Astrocyte (in vitro differentiated cells and primary cell): Measurements from ENCODE around the gene SAE1. TPM values are rescaled to one million over a fixed set of nuclear protein-coding genes. Genes with fewer than 3 reads are reported as not detected.

ENCODE experiments used
- DNase-seq: peaks from one replicate; pipeline ENCODE4 v3.0.0-alpha.2; 2010; ENCODE audit warnings: low read depth
- FAIRE-seq: peaks from 2 replicates; lab custom pipeline; 2011; peaks lifted over from hg19 to GRCh38; lab: Jason Lieb, UNC
- H2AFZ ChIP-seq: 2 replicates; pipeline ENCODE4 v1.6.0; 2012; ENCODE audit warnings: low read depth, low read length, inconsistent platforms
- H3K27ac ChIP-seq: 2 replicates; pipeline ENCODE4 v1.5.1; 2011; ENCODE audit warnings: low read depth, low read length, inconsistent platforms
- H3K27me3 ChIP-seq: 2 replicates; pipeline ENCODE4 v1.6.0; 2011; ENCODE audit warnings: low read length, inconsistent platforms; ENCODE audit not compliant: insufficient read depth
- H3K36me3 ChIP-seq: 2 replicates; pipeline ENCODE4 v1.5.1; 2011; ENCODE audit warnings: low read length, inconsistent platforms; ENCODE audit not compliant: insufficient read depth
- H3K4me1 ChIP-seq: 2 replicates; pipeline ENCODE4 v1.5.1; 2011; ENCODE audit warnings: low read length, inconsistent platforms; ENCODE audit not compliant: insufficient read depth
- H3K4me2 ChIP-seq: 2 replicates; pipeline ENCODE4 v1.6.0; 2012; ENCODE audit warnings: low read length, inconsistent platforms
- H3K4me3 ChIP-seq: 2 replicates; pipeline ENCODE4 v1.5.1; 2011; ENCODE audit warnings: low read depth, mild to moderate bottlenecking, low read length, inconsistent platforms; ENCODE audit not compliant: insufficient read depth
- H3K79me2 ChIP-seq: 2 replicates; pipeline ENCODE4 v1.6.0; 2012; ENCODE audit warnings: mild to moderate bottlenecking, low read length, inconsistent platforms; ENCODE audit not compliant: insufficient read depth
- H3K9ac ChIP-seq: 2 replicates; pipeline ENCODE4 v1.6.0; 2012; ENCODE audit warnings: mild to moderate bottlenecking, low read length, inconsistent platforms
- H3K9me3 ChIP-seq: 2 replicates; pipeline ENCODE4 v1.5.1; 2012; ENCODE audit warnings: low read depth, mild to moderate bottlenecking, low read length, inconsistent platforms; ENCODE audit not compliant: insufficient read depth
- H4K20me1 ChIP-seq: 2 replicates; pipeline ENCODE4 v1.6.0; 2012; ENCODE audit warnings: low read length, inconsistent platforms; ENCODE audit not compliant: insufficient read depth
- H3K27ac Mint-ChIP-seq: one replicate; pipeline ENCODE4 v1.8.0; 2021; ENCODE audit warnings: mild to moderate bottlenecking, mixed read lengths; ENCODE audit not compliant: unreplicated experiment
- H3K27me3 Mint-ChIP-seq: one replicate; pipeline ENCODE4 v1.8.0; 2021; ENCODE audit warnings: low read depth, mixed read lengths; ENCODE audit not compliant: unreplicated experiment
- H3K36me3 Mint-ChIP-seq: one replicate; pipeline ENCODE4 v1.8.0; 2021; ENCODE audit warnings: low read depth, mixed read lengths; ENCODE audit not compliant: unreplicated experiment
- H3K4me1 Mint-ChIP-seq: one replicate; pipeline ENCODE4 v1.8.0; 2021; ENCODE audit warnings: low read depth, mixed read lengths; ENCODE audit not compliant: unreplicated experiment
- H3K4me3 Mint-ChIP-seq: one replicate; pipeline ENCODE4 v1.8.0; 2021; ENCODE audit warnings: mild to moderate bottlenecking, moderate library complexity, mixed read lengths; ENCODE audit not compliant: unreplicated experiment
- H3K9me3 Mint-ChIP-seq: one replicate; pipeline ENCODE4 v1.8.0; 2021; ENCODE audit warnings: mild to moderate bottlenecking, mixed read lengths; ENCODE audit not compliant: unreplicated experiment
- CTCF ChIP-seq: IDR thresholded peaks from 2 replicates; pipeline ENCODE4 v1.5.1; 2011; ENCODE audit warnings: low read depth, mild to moderate bottlenecking, inconsistent platforms, low read length, moderate library complexity; ENCODE audit not compliant: insufficient read depth
- EZH2 ChIP-seq: IDR thresholded peaks from 2 replicates; pipeline ENCODE4 v1.6.1; 2012; ENCODE audit warnings: mild to moderate bottlenecking, low read length, inconsistent platforms; ENCODE audit not compliant: insufficient read depth
- total RNA-seq: library from RNA; stranded (reverse); gene quantifications from 2 replicates; pipeline ENCODE4 v1.2.1, GENCODE V29; 2021

SAE1 gene
- total RNA-seq, 1 donor from 2014 or later = 133 TPM

- Mint-ChIP-seq H3K9me3 (no peaks in the 10 kb centered on the region), H3K36me3 (peaks cover 16% of the 10 kb centered on the region), H3K4me3 (peak overlapping the region; percentile 27), H3K27me3 (no peaks in the 10 kb centered on the region), H3K27ac (peak overlapping the region; percentile 90), H3K4me1 (peaks cover 29% of the 10 kb centered on the region)
- H3K9me3 ChIP-seq = no peaks in the 10 kb centered on the region
- peak overlapping the region; percentile 81 for H3K27ac ChIP-seq
- peaks cover 45% of the 10 kb centered on the region for H4K20me1 ChIP-seq
- H3K27me3 ChIP-seq = no peaks in the 10 kb centered on the region
- TF ChIP-seq CTCF (no peak), EZH2 (no peak)
- H2AFZ ChIP-seq = no peak overlapping the region
- H3K36me3 ChIP-seq = peaks cover 36% of the 10 kb centered on the region
- no peak overlapping the region for H3K4me3 ChIP-seq
- peaks cover 32% of the 10 kb centered on the region for H3K4me1 ChIP-seq
- peak overlapping the region; percentile 63 for H3K4me2 ChIP-seq
- H3K79me2 ChIP-seq = peaks cover 32% of the 10 kb centered on the region
- H3K9ac ChIP-seq = peak overlapping the region; percentile 68
- FAIRE-seq = no peak
- DNase-seq = peak; percentile 77
These were observed 26.3 kb downstream of the SAE1 start for GRCh38 chr19:47156861-47157430.

- Histone ChIP-seq H2AFZ (no peak overlapping the region), H4K20me1 (peaks cover 40% of the 10 kb centered on the region), H3K4me2 (peak overlapping the region; percentile 63), H3K9me3 (no peaks in the 10 kb centered on the region), H3K79me2 (peaks cover 32% of the 10 kb centered on the region), H3K9ac (peak overlapping the region; percentile 68), H3K36me3 (peaks cover 31% of the 10 kb centered on the region), H3K4me1 (peaks cover 32% of the 10 kb centered on the region), H3K27me3 (no peaks in the 10 kb centered on the region), H3K27ac (peak overlapping the region; percentile 81), H3K4me3 (no peak overlapping the region)
- Mint-ChIP-seq H3K4me1 (peaks cover 34% of the 10 kb centered on the region), H3K36me3 (peaks cover 15% of the 10 kb centered on the region), H3K27ac (peak overlapping the region; percentile 90), H3K27me3 (no peaks in the 10 kb centered on the region), H3K9me3 (no peaks in the 10 kb centered on the region), H3K4me3 (peak overlapping the region; percentile 27)
- DNase-seq (peak; percentile 89), FAIRE-seq (peak; percentile 17)
- TF ChIP-seq EZH2 (no peak), CTCF (no peak)
These were observed 27.0 kb downstream of the SAE1 start for GRCh38 chr19:47157431-47158321.
